Suprapubic skin (tissue), 3 donors: Measurements from ENCODE around the gene CD27.

Source experiments
- EP300 ChIP-seq: sonication (generic); formaldehyde crosslinking; IDR thresholded peaks from one replicate; pipeline ENCODE4 v1.6.1; 2017; ENCODE audit warnings: antibody characterized with exemption
- TF ChIP-seq, protein P1 (sequence below), 2 donors: fragments of 200-600 bp in 1 of 2; fragments of 450-650 bp in 1 of 2; sonication (generic) in 1 of 2; IDR thresholded peaks; one replicate each; pipeline ENCODE4 v1.5.1; 2016 to 2019; ENCODE audit warnings: antibody characterized with exemption in 2 of 2, mild to moderate bottlenecking in 1 of 2, moderate library complexity in 1 of 2

- TF ChIP-seq, protein P1, sequence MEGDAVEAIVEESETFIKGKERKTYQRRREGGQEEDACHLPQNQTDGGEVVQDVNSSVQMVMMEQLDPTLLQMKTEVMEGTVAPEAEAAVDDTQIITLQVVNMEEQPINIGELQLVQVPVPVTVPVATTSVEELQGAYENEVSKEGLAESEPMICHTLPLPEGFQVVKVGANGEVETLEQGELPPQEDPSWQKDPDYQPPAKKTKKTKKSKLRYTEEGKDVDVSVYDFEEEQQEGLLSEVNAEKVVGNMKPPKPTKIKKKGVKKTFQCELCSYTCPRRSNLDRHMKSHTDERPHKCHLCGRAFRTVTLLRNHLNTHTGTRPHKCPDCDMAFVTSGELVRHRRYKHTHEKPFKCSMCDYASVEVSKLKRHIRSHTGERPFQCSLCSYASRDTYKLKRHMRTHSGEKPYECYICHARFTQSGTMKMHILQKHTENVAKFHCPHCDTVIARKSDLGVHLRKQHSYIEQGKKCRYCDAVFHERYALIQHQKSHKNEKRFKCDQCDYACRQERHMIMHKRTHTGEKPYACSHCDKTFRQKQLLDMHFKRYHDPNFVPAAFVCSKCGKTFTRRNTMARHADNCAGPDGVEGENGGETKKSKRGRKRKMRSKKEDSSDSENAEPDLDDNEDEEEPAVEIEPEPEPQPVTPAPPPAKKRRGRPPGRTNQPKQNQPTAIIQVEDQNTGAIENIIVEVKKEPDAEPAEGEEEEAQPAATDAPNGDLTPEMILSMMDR (IDR thresholded peaks at IDR 0.05), result no peak
- TF ChIP-seq EP300, result no peak
Observed at GRCh38 chr12:6434205-6435140, 10.3 kb upstream of the CD27 start.
